Upper lobe of left lung (tissue), 4 donors: ENCODE measurements around the gene LRRIQ4.

ENCODE experiments used
- POLR2A ChIP-seq, 4 donors: fragments of 450-650 bp; IDR thresholded peaks; one replicate each; pipeline ENCODE4 v1.5.1; 2016 to 2017; ENCODE audit warnings: antibody characterized with exemption in 4 of 4, mild to moderate bottlenecking in 2 of 4
- POLR2AphosphoS5 ChIP-seq, 2 donors: sonication (generic); formaldehyde crosslinking; IDR thresholded peaks; one replicate each; pipeline ENCODE4 v1.5.1; 2017; ENCODE audit warnings: antibody characterized with exemption in 2 of 2

DNA sequence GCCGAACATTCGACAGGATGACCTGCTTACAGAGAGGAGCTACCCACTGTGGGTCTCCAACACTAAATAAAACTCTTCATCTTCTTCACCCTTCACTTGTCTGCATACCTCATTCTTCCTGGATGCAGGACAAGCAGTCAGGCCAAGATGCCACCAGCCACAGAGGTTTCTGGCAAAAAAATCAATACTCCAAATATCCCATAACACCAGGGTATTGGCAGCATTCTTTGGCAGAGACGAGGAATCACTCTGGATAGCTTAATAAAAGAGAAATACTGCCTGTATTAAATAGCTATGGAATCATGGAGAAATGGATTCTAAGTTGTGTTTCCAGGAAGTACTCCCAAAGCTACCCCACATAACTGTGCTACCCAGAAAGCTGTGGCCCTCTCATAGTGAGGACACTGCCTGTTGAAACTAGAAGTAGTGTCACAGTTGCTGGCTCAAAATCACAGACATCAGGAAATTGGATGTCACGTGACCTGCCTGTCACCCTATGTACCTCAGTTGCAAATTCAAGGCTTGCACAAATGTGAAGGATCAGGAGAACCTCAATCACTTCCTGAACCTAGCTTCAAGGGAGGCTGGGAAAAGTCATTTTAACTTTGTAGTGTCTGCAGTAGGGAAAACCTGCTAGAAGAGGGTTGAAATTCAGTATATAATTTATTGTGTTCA lies 68.0 kb downstream of the LRRIQ4 start:
- TF ChIP-seq POLR2A (IDR thresholded peaks at IDR 0.05) = no peak
- no peak for TF ChIP-seq POLR2AphosphoS5 (IDR thresholded peaks at IDR 0.05)
